DOHH2 (cell line): ENCODE results near the gene GNG12.
A peak's percentile ranks its signal among the peaks of the same experiment; 100 is the strongest.

ENCODE experiments used
- H3F3A ChIP-seq: fragments of 200-600 bp; sonication (generic), shearing (Covaris generic); 2 replicates; pipeline ENCODE4 v1.6.0; 2016; ENCODE audit warnings: antibody characterized with exemption, mild to moderate bottlenecking; ENCODE audit not compliant: control insufficient read depth, insufficient read depth
- H3K27ac ChIP-seq: fragments of 200-600 bp; sonication (generic); 2 replicates; pipeline ENCODE4 v1.5.1; 2014; ENCODE audit warnings: low read depth, mild to moderate bottlenecking, low read length, moderate library complexity
- H3K27me3 ChIP-seq: fragments of 200-600 bp; sonication (generic); 2 replicates; pipeline ENCODE4 v1.6.1; 2014; ENCODE audit warnings: mild to moderate bottlenecking, low read length, mixed read lengths; ENCODE audit not compliant: control insufficient read depth
- H3K36me3 ChIP-seq: fragments of 200-600 bp; sonication (generic); 2 replicates; pipeline ENCODE4 v1.6.1; 2014; ENCODE audit warnings: mild to moderate bottlenecking, low read length, moderate library complexity, mixed read lengths; ENCODE audit not compliant: control insufficient read depth
- H3K4me1 ChIP-seq: fragments of 200-600 bp; sonication (generic); 2 replicates; pipeline ENCODE4 v1.6.1; 2014; ENCODE audit warnings: mild to moderate bottlenecking, low read length, mixed read lengths; ENCODE audit not compliant: control insufficient read depth
- H3K4me2 ChIP-seq: fragments of 200-600 bp; sonication (generic); 2 replicates; pipeline ENCODE4 v1.6.0; 2014; ENCODE audit warnings: mild to moderate bottlenecking, low read length, moderate library complexity
- H3K4me3 ChIP-seq: fragments of 200-600 bp; sonication (generic); 2 replicates; pipeline ENCODE4 v1.5.1; 2014; ENCODE audit warnings: mild to moderate bottlenecking, low read length, mixed read lengths
- H3K79me2 ChIP-seq: fragments of 200-600 bp; sonication (generic); 2 replicates; pipeline ENCODE4 v1.6.1; 2014; ENCODE audit warnings: mild to moderate bottlenecking, low read length, mixed read lengths; ENCODE audit not compliant: control insufficient read depth
- H3K9me2 ChIP-seq: fragments of 200-600 bp; sonication (generic); replicated peaks from 2 replicates; pipeline ENCODE4 v1.6.1; 2014; ENCODE audit warnings: mild to moderate bottlenecking, low read length, mixed read lengths; ENCODE audit not compliant: control insufficient read depth
- H3K9me3 ChIP-seq: fragments of 200-600 bp; sonication (generic); 2 replicates; pipeline ENCODE4 v1.6.1; 2014; ENCODE audit warnings: antibody characterized with exemption, low read length, mixed read lengths; ENCODE audit not compliant: control insufficient read depth, insufficient read depth
- H4K20me1 ChIP-seq: fragments of 200-600 bp; sonication (generic); 2 replicates; pipeline ENCODE4 v1.6.0; 2014; ENCODE audit warnings: low read depth, mild to moderate bottlenecking, antibody characterized with exemption, low read length, moderate library complexity; ENCODE audit not compliant: control insufficient read depth, insufficient read depth
- CTCF ChIP-seq: fragments of 200-600 bp; sonication (generic); IDR thresholded peaks from one replicate; pipeline ENCODE4 v1.5.1; 2014; ENCODE audit warnings: antibody characterized with exemption, mild to moderate bottlenecking, low read depth, low read length; ENCODE audit not compliant: poor library complexity, severe bottlenecking
- EZH2phosphoT487 ChIP-seq: fragments of 200-600 bp; sonication (generic); IDR thresholded peaks from 2 replicates; pipeline ENCODE4 v1.6.1; 2017; ENCODE audit warnings: borderline replicate concordance, mild to moderate bottlenecking, antibody characterized with exemption, low read length, moderate library complexity, mixed read lengths

The GNG12 gene

GRCh38 chr1:67853704-67854103 lies 20.4 kb upstream of the GNG12 start:
- TF ChIP-seq EZH2phosphoT487 (no peak), CTCF (peak; percentile 67)
- no peaks in the 10 kb centered on the region for H3K79me2 ChIP-seq
- no peaks in the 10 kb centered on the region for H3K4me1 ChIP-seq
- no peaks in the 10 kb centered on the region for H3K9me2 ChIP-seq
- H3K36me3 ChIP-seq, result no peaks in the 10 kb centered on the region
- no peaks in the 10 kb centered on the region for H4K20me1 ChIP-seq
- H3K9me3 ChIP-seq, result no peaks in the 10 kb centered on the region
- no peak overlapping the region for H3K27ac ChIP-seq
- H3K4me3 ChIP-seq, result no peak overlapping the region
- peaks cover 3% of the 10 kb centered on the region; the same call in 1 of the 2 replicates for H3K27me3 ChIP-seq
- no peak overlapping the region for H3K4me2 ChIP-seq
- H3F3A ChIP-seq, result no peaks in the 10 kb centered on the region

- Histone ChIP-seq H3K9me2 (no peaks in the 10 kb centered on the region), H3K36me3 (no peaks in the 10 kb centered on the region), H3K4me1 (no peaks in the 10 kb centered on the region), H3K4me2 (no peak overlapping the region), H3K79me2 (no peaks in the 10 kb centered on the region), H3K9me3 (no peaks in the 10 kb centered on the region), H3K4me3 (no peak overlapping the region), H3K27ac (no peak overlapping the region), H3K27me3 (peaks cover 2% of the 10 kb centered on the region; the same call in 1 of the 2 replicates), H4K20me1 (no peaks in the 10 kb centered on the region), H3F3A (no peaks in the 10 kb centered on the region)
- TF ChIP-seq CTCF (no peak), EZH2phosphoT487 (no peak)
Measured at GRCh38 chr1:67851800-67852199, 18.5 kb upstream of the GNG12 start.

- Histone ChIP-seq H3K4me3 (no peak overlapping the region), H3K36me3 (no peaks in the 10 kb centered on the region), H3K79me2 (no peaks in the 10 kb centered on the region), H3K9me3 (no peaks in the 10 kb centered on the region), H3K4me2 (no peak overlapping the region), H4K20me1 (no peaks in the 10 kb centered on the region), H3K27me3 (no peaks in the 10 kb centered on the region), H3K4me1 (no peaks in the 10 kb centered on the region), H3F3A (no peaks in the 10 kb centered on the region), H3K9me2 (no peaks in the 10 kb centered on the region), H3K27ac (no peak overlapping the region)
- no peak for TF ChIP-seq CTCF
- no peak for TF ChIP-seq EZH2phosphoT487
Measured at GRCh38 chr1:67850611-67851075, 17.4 kb upstream of the GNG12 start.

- H4K20me1 ChIP-seq, result no peaks in the 10 kb centered on the region
- H3K9me2 ChIP-seq, result no peaks in the 10 kb centered on the region
- no peak overlapping the region for H3K27ac ChIP-seq
- H3K36me3 ChIP-seq, result no peaks in the 10 kb centered on the region
- TF ChIP-seq EZH2phosphoT487 (no peak), CTCF (peak; percentile 65)
- H3K4me3 ChIP-seq, result no peak overlapping the region
- H3K27me3 ChIP-seq, result no peaks in the 10 kb centered on the region
- no peak overlapping the region for H3K4me2 ChIP-seq
- no peaks in the 10 kb centered on the region for H3K79me2 ChIP-seq
- no peaks in the 10 kb centered on the region for H3K9me3 ChIP-seq
- H3K4me1 ChIP-seq, result no peaks in the 10 kb centered on the region
- no peaks in the 10 kb centered on the region for H3F3A ChIP-seq
Measured at GRCh38 chr1:67850151-67850551, 16.9 kb upstream of the GNG12 start.
